Measurements from ENCODE around the gene FAM240A.
"Not testable (repeated sequence)": the region's sequence is repeated elsewhere in the genome, so short reads cannot be mapped to it uniquely, and the experiment has no call there.

FAM240A gene

DNA sequence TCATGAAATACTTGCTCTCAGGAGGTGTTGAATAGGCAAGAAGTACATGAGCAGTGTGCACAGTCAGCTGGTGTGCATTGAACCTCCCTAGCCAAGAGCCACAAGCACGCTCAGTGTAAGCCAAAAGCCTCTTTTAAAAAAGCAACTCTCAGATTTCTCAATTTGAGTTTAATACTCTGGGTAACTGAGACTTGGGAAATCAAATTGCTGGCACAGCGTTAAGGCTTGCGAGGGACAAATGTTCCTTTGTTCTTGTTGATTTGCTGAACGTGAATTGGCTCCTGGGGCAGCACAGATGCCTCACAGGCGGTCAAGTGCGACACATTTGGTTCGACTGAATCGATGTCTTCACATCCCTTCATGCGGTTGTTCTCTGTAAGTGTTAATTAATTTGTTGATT, at the start of gene FAM240A:
FAM240A (plus strand) TSS at position 202 of the 400 bp plus-strand sequence; CDS start at position 361, 159 bp downstream.
- DNase-seq: no peak

GRCh38 chr3:46564190-46565021, 47.9 kb upstream of the FAM240A start:
- DNase-seq: peak; percentile 11

GRCh38 chr3:46565077-46565476, 47.2 kb upstream of the FAM240A start:
- no peak for DNase-seq

DNA sequence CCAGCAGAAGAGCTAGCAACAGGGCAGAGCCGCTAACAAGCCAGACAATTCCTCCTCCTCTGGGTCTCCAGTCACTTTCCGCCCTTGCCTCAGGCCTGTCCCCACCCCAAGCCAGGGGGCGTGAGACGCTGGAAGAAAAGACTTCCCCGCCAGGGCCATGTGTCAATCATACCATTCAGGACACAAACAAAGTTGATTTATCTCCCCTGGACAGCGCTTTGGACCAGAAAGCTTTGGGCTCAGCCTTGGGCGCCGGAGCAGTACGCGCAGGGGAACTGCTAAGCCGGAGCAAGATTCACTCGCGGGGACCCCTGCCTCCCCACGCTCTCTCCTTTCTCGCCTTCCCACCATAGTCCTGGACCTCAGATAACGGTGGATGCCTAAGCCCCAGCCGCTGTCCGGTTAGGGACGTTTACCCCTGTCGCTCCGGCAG, 46.7 kb upstream of the FAM240A start:
- DNase-seq: no peak

DNA sequence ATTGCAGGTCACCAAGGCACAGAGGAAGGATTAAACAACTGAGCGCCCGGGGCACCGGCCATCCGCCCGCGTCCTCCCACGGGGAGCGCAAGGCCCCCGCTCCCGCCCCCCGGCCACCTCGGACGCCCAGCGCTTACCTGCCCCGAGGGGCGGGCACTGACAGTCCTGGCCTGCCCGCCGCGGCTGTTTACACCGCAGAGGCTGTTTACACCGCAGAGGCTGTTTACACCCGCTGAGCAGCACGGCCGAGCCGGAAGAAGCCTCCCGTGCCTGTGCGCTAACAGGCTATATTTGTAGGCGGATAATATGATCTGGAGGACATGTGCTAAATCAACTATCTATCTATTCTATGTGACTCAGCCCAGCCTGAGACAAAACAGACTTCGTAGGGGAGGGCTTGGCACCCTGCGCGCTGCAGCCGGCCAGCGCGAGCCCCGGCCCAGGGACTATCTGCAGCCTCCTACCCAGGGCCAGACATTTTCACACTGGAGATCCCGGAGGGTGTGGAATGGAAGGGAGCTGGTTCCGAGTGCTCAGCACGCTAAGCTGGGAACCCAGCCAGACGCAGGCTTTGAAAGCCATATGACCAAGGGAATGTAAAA, 46.2 kb upstream of the FAM240A start, which contains the start of gene LRRC2:
LRRC2 (minus strand) TSS at position 263 of the 602 bp plus-strand sequence. CDS start 14,711 bp downstream, outside the sequence.
- DNase-seq: peak; percentile 86

GRCh38 chr3:46571684-46572083, 40.6 kb upstream of the FAM240A start:
- DNase-seq: no peak

DNA sequence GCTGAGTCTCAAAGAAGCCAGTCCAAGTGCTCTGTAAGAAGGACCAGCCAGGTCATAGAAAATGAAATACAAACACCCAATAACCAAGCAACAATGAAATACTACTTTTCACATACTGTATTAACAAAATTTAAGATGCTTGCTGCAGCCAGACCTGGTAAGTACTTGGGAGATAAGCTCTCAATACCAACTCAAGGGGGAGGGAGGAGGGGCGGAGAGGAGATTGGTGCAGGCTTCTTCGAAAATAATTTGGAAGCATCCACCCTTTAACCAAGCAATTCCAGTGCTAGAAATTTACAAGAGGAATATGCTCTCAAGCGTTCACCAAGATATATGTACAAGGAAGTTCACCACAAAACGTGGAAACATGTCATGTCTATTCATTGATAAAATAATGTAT, 38.6 kb upstream of the FAM240A start:
- DNase-seq: no peak

DNA sequence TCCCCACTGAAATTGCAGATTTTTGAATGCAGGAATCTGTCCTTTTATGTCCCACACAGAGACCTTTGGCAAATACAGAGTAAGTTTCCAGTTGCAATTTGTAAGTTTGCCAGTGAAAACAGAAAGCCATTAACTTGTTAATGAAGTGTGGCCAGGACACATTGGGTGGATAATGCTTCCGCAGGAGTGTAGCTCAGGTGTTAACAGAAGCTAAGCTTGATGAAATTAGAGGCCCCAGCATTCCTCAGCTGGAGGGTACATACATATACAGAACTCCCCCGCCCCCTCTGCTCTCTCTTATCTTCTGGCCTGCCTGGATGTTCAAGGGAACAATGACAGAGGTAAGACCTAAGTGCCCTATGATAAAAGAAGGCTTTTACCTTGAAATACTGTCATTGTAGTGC, 38.1 kb upstream of the FAM240A start:
- peak; percentile 39 for DNase-seq

GRCh38 chr3:46574881-46575576, 37.3 kb upstream of the FAM240A start:
- DNase-seq: no peak

GRCh38 chr3:46575577-46576222, 36.6 kb upstream of the FAM240A start:
- no peak for DNase-seq

DNA sequence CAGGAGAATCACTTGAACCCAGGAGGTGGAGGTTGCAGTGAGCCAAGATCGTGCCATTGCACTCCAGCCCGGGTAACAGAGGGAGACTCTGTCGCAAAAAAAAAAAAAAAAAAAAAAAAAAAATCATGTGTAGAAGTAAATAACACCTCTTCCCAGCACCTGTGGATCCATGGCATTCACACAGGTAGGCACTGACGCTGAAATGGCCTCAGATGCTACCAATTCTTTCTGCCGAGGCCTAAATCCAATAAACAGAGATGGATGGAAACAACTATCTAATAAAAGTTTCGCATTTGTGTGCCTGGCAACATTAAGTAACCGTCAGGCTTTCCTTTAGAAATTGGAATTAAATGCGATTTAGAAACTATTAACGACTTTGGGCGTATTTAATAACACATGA, 35.9 kb upstream of the FAM240A start:
- DNase-seq: no peak

DNA sequence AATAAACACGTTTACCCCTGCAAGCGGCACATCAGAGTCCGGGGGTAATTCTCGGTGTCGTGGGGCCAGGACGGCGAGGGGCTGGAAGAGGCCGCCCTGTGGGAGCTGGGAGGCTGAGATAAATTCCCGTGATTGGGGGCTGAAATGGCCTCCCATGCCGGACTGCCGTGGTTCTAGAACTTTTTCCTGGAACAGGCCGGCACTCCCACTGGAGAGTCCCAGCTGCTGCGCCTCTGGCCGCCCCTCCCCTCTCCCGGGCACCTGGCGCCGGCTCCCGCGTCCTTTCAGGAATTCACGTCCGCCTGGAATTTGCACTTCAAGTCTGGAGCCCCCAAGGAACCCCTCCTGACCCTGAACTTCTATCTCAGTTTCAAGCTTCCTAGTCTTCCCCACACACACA, 35.4 kb upstream of the FAM240A start:
- no peak for DNase-seq

GRCh38 chr3:46577580-46578249, 34.6 kb upstream of the FAM240A start:
- DNase-seq: not testable (repeated sequence)

DNA sequence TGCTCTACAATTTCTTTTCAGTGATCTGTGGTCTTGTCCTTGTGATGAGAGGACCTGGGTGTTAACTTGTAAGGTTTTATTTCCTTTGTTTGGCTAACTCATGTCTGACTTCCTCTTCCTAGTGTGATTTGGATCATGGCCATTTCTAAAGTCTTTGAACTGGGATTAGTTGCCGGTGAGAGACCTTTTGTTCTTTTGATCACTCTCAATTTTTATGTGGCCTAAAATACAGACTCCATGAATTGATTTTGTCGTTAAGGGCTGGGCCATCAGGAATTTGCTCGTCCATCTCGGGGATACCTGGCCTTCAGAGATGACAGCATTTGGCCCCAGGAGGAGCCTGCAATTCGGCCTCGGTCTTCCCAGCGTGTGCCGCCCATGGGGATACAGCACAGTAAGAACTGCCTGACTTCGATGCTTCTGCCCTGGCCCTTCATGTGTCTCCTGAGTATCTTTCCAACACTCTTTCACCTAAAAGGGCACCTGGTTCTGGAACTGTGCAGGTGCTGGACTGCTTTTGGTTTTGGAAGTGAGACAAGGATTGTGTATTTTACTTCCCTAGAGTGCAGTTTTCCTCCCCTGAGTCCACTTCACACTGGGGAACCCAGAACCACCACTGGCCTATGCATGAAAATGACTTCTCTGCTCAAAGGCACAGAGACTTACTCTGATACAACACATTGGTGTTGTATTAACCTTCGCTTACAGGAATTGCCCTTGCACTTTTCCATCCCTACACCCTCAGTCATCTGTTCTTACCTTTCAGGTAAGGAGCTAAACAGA, 33.2 kb upstream of the FAM240A start:
- peak; percentile 54 for DNase-seq

GRCh38 chr3:46579756-46580286, 32.5 kb upstream of the FAM240A start:
- no peak for DNase-seq

GRCh38 chr3:46580675-46581074, 31.6 kb upstream of the FAM240A start:
- no peak for DNase-seq

DNA sequence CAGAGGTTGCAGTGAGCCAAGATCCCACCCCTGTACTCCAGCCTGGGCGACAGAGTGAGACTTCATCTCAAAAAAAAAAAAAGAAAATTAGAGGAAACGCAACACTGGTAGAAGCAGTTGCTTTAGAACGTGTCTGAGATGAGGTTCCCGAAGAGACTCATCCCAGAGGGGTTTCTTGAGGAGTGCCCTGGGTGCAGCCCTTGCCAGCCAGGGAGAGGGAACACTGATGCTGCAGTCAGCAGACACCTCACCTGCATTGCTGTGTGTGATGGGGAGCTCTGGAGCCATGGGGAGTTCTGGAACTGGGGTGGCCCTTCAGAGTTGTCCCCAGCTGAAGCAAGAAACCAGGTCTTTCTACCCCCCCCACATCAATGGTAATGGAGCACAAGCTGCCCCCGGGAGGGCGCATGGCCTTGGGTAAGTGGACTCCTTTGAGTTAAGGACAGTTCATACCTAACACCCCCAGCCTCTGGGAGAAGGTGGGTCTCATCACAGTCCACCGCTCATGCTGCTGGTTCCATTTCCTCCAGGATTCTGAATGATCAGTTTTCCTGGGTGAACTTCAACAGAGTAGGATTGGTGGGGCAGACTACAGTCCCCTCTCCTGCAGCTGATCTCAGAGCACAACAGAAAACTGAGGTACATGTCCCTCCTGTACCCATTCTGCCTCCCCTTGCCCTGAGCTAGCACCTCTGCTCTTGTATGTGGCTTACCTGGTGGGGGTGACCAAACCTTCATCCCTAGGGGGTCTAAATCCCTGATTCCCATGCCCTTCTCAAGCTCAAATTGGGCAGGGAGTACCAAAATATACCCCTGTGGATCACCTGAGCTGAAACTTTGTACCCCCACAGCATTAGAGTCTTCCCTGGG, 27.5 kb upstream of the FAM240A start:
- no peak for DNase-seq

DNA sequence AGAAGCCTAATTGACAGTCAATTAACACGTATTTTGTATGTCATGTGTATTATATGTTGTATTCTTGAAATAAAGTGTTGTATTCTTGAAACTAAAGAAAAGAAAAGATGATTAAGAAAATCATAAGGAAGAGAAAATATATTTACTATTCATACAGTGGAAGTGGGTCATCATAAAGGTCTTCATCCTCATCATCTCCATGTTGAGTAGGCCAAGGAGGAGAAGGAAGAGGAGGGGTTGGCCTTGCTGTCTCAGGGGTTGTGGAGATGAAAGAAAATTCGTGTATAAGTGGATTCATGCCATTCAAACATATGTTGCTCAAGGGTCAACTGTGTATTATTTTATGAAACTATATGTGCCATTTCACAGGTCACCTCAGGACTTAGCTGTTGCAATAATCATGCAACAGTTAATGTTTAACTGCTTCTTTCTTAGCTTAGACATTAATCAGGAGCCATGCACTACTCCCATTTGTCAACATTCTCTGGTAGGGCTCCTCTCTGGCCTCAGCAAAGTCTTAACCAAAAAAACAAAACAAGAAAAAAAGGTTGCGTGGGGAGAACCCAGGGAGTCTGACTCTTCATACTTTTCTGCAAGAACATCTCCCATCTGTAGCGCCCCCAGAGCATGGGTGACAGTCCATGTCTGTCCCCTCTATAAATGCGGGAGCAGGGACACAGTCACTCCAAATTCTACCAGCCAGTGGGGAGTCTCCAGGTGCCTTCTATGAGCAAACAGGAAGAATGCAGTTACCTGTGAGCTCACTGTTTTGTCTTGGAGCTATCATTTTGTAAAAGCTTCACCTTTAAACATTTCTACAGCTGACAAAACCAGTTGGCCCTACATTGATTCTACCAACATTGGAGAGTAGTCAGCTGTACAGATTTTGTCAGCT, 26.3 kb upstream of the FAM240A start:
- no peak for DNase-seq

- DNase-seq: no peak
These were observed 25.5 kb upstream of the FAM240A start for GRCh38 chr3:46586738-46587246.
